Stimulated activated CD4-positive, alpha-beta T cell treated with anti-CD3 and anti-CD28 coated beads, Interleukin-1b, Interleukin-23, amount 100 ng/mL, for 48 hours (primary cell): ENCODE measurements around the gene B3GNT9.

ENCODE experiments used
- DNase-seq: peaks from one replicate; pipeline ENCODE4 v3.0.0-alpha.2; 2020

Gene B3GNT9

GRCh38 chr16:67109407-67110135 lies 41.2 kb downstream of the B3GNT9 start, which contains the start of gene PHAF1:
Gene PHAF1, plus strand, starts transcription at chr16:67109941. Its CDS starts 235 bp downstream, at chr16:67110176.
- DNase-seq, result peak; percentile 95

GRCh38 chr16:67108931-67109406 lies 41.8 kb downstream of the B3GNT9 start:
- no peak for DNase-seq

GRCh38 chr16:67108489-67108888 lies 42.3 kb downstream of the B3GNT9 start:
- no peak for DNase-seq

- no peak for DNase-seq
These were observed 44.9 kb downstream of the B3GNT9 start for GRCh38 chr16:67105881-67106280.

GRCh38 chr16:67105246-67105645 lies 45.6 kb downstream of the B3GNT9 start:
- no peak for DNase-seq

- no peak for DNase-seq
These were observed 46.0 kb downstream of the B3GNT9 start for GRCh38 chr16:67104845-67105244.

GRCh38 chr16:67104061-67104460 lies 46.7 kb downstream of the B3GNT9 start:
- DNase-seq, result no peak

- DNase-seq, result peak; percentile 45
These were observed 49.3 kb downstream of the B3GNT9 start for GRCh38 chr16:67101311-67102082.

GRCh38 chr16:67100569-67101310 lies 50.1 kb downstream of the B3GNT9 start:
- no peak for DNase-seq

GRCh38 chr16:67098599-67098998 lies 52.2 kb downstream of the B3GNT9 start:
- DNase-seq, result no peak
